GM06990 (cell line): ENCODE results near the gene TFF2.

Source experiments
- DNase-seq: peaks from one replicate; pipeline ENCODE4 v3.0.0-alpha.2; 2011; ENCODE audit not compliant: insufficient read length; ENCODE audit errors: extremely low read depth
- H3K27me3 ChIP-seq: replicated peaks from 2 replicates; pipeline ENCODE4 v1.6.0; 2011; ENCODE audit warnings: low read length; ENCODE audit not compliant: control insufficient read depth, insufficient read depth
- H3K36me3 ChIP-seq: 2 replicates; pipeline ENCODE4 v1.5.1; 2011; ENCODE audit warnings: low read length; ENCODE audit not compliant: control insufficient read depth, insufficient read depth
- H3K4me3 ChIP-seq: replicated peaks from 2 replicates; pipeline ENCODE4 v1.5.1; 2011; ENCODE audit warnings: low read depth, mild to moderate bottlenecking, control low read depth, low read length
- CTCF ChIP-seq: IDR thresholded peaks from 2 replicates; pipeline ENCODE4 v1.5.1; 2011; ENCODE audit warnings: low read length, control low read depth, mild to moderate bottlenecking, inconsistent platforms; ENCODE audit not compliant: insufficient read depth, poor library complexity, severe bottlenecking

Gene TFF2

DNA sequence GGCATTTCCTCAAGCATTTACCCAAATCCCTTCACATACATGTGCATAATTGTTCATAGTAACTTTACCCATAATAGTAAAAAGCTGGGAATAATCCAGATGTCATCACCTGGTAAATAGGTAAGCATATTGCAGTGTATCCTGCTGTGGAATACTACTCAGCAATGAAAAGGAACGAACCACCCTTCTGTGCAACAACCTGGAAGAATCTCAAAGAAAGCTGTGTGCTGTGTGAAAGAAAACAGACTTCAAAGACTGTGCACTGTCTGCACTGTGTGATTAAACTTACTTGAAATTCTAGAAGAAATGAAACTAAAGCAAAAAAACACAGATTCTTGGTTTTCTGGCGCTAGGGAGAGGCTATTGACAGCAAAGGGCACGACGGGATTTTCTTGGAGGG is 13.5 kb downstream of the TFF2 start:
- DNase-seq, result no peak
- TF ChIP-seq CTCF, result no peak
- H3K27me3 ChIP-seq, result no peaks in the 10 kb centered on the region; the same call in 1 of the 2 replicates
- no peak overlapping the region for H3K4me3 ChIP-seq
- no peaks in the 10 kb centered on the region for H3K36me3 ChIP-seq

GRCh38 chr21:42336054-42336453 is 14.7 kb downstream of the TFF2 start:
- Histone ChIP-seq H3K4me3 (no peak overlapping the region), H3K36me3 (no peaks in the 10 kb centered on the region), H3K27me3 (no peaks in the 10 kb centered on the region; the same call in 1 of the 2 replicates)
- no peak for DNase-seq
- no peak for TF ChIP-seq CTCF

DNA sequence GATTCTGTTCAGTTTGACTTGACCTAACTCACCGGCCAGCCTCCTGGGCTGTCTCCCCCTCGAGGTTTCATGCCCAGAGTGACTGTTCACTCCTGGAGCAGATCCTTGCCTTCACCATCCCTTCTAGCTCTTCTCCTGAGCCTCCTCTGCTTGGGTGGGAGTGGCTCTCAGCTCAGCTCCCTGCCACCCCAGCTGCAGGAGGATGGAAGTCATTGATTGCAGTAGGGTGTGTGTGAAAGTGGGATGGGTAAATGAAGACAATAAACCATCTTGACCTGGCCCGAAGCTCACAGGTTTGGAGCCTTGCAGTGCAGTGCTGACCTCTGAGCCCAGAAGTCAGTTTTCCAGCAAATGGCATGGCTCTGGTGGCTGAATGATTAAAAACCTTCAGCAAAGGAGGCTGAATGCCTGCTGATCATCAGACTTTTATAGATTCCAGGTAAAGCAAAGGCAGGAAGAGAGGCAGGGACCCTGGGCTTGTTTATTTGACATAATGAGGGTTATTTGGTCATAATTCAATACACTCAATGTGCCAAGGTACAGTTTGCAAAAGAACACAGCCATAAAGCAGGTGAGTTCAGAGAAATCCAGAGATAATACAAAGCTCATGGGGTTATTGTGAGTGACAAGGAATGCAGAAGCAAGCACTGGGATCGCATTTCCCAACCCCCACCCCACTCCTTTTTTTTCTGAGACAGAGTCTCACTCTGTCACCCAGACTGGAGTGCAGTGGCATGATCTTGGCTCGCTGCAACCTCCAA is 18.1 kb downstream of the TFF2 start:
- Histone ChIP-seq H3K36me3 (no peaks in the 10 kb centered on the region), H3K4me3 (no peak overlapping the region), H3K27me3 (no peaks in the 10 kb centered on the region; the same call in 1 of the 2 replicates)
- no peak for DNase-seq
- no peak for TF ChIP-seq CTCF

DNA sequence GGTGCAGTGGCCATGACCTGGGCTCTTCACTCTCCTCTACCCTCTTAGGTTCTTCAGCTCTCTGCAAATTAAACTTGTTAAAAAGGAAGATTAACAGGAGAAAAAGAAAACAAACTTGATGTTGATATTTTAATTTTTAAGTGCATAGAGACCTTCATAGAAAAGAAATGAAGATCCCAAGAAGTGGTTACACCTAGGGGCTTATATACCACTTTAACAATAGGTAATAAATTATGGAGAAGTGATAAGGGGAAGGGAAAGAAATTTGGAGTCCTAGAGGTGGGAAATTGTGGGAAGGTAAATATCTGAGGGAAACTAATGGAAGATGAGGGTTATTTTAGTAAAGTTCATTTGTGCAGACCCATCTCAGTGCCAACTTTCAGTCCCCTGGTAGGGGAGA is 19.1 kb downstream of the TFF2 start:
- DNase-seq, result no peak
- Histone ChIP-seq H3K27me3 (no peaks in the 10 kb centered on the region; the same call in 1 of the 2 replicates), H3K36me3 (no peaks in the 10 kb centered on the region), H3K4me3 (no peak overlapping the region)
- no peak for TF ChIP-seq CTCF

GRCh38 chr21:42330380-42331371 is 20.1 kb downstream of the TFF2 start:
- H3K4me3 ChIP-seq, result no peak overlapping the region
- H3K36me3 ChIP-seq, result no peaks in the 10 kb centered on the region
- no peak for DNase-seq
- peak; percentile 5 for TF ChIP-seq CTCF
- no peaks in the 10 kb centered on the region; the same call in 1 of the 2 replicates for H3K27me3 ChIP-seq
